ENCODE measurements around the gene IGSF21. TPM values are rescaled to one million over a fixed set of nuclear protein-coding genes. Genes with fewer than 3 reads are reported as not detected.

The IGSF21 gene
- polyA plus RNA-seq, 3 donors: not detected

DNA sequence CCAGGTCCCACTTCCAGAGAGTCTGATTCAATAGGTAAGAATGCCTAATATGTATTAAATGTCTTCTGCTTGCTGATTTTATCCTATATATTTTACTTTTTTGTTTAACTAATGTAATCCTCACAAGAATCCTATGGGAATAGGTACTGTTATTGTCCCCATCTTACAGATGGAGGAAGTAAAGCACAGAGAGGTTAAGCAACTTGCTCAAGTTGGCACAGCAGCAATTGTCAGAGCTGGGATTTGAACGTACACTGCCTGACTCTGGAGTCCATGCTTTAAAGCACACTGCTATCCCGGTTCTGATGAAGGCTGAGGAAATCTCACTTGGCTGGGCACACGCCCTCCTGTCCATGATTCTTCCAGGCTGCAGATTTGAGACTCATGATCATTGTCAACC lies 62.8 kb downstream of the IGSF21 start:
- no peak for DNase-seq
- TF ChIP-seq, protein P1, sequence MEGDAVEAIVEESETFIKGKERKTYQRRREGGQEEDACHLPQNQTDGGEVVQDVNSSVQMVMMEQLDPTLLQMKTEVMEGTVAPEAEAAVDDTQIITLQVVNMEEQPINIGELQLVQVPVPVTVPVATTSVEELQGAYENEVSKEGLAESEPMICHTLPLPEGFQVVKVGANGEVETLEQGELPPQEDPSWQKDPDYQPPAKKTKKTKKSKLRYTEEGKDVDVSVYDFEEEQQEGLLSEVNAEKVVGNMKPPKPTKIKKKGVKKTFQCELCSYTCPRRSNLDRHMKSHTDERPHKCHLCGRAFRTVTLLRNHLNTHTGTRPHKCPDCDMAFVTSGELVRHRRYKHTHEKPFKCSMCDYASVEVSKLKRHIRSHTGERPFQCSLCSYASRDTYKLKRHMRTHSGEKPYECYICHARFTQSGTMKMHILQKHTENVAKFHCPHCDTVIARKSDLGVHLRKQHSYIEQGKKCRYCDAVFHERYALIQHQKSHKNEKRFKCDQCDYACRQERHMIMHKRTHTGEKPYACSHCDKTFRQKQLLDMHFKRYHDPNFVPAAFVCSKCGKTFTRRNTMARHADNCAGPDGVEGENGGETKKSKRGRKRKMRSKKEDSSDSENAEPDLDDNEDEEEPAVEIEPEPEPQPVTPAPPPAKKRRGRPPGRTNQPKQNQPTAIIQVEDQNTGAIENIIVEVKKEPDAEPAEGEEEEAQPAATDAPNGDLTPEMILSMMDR (IDR thresholded peaks at IDR 0.05): no peak
- intact Hi-C loops (cut with micrococcal nuclease): no loop called here
- Histone ChIP-seq H3K9ac (ENCODE audit: insufficient read depth, low read length, poor library complexity, severe bottlenecking) (no peak overlapping the region), H3K27me3 (ENCODE audit: control insufficient read depth in 2 of 2, insufficient read depth in 2 of 2, low read length in 2 of 2) (no peaks in the 10 kb centered on the region), H3K4me1 (ENCODE audit: control insufficient read depth in 1 of 2, insufficient read depth in 2 of 2, low read length in 2 of 2) (peaks cover 10 to 12% of the 10 kb centered on the region in 2 donors), H3K36me3 (replicated peaks in 1 of 2; ENCODE audit: control insufficient read depth in 1 of 2, insufficient read depth in 2 of 2, low read length in 2 of 2) (no peaks in the 10 kb centered on the region), H3K9me3 (replicated peaks in 1 of 2; ENCODE audit: control insufficient read depth in 1 of 2, insufficient read depth in 1 of 2, low read length in 2 of 2) (no peaks in the 10 kb centered on the region), H3K4me3 (replicated peaks in 1 of 3; ENCODE audit: low read depth in 2 of 3, low read length in 3 of 3) (no peak overlapping the region), H4K20me1 (ENCODE audit: insufficient read depth, low read length) (no peaks in the 10 kb centered on the region), H3K27ac (ENCODE audit: low read depth in 1 of 2, low read length in 2 of 2) (no peak overlapping the region), H3K4me2 (replicated peaks; ENCODE audit: extremely low read depth, low read length, poor library complexity, severe bottlenecking) (no peak overlapping the region), H2AFZ (ENCODE audit: insufficient read depth, low read depth, low read length, poor library complexity, severe bottlenecking) (no peak overlapping the region), H3K79me2 (ENCODE audit: insufficient read depth, low read length) (no peaks in the 10 kb centered on the region)
- no peak overlapping the region for H3K4me3 Mint-ChIP-seq
- peaks cover 5% of the 10 kb centered on the region for H3K4me1 Mint-ChIP-seq
- no peak overlapping the region for H3K27ac Mint-ChIP-seq
- 85% methylated on average over 2 of the region's 3 CpGs for WGBS (ENCODE audit: insufficient coverage)
- H3K27me3 Mint-ChIP-seq (ENCODE audit: low read depth in 3 of 3): peaks cover 7 to 10% (median 10%) of the 10 kb centered on the region in 3 donors
- no peaks in the 10 kb centered on the region for H3K36me3 Mint-ChIP-seq
- peaks cover 0 to 3% (median 0%) of the 10 kb centered on the region in 7 donors for H3K9me3 Mint-ChIP-seq

DNA sequence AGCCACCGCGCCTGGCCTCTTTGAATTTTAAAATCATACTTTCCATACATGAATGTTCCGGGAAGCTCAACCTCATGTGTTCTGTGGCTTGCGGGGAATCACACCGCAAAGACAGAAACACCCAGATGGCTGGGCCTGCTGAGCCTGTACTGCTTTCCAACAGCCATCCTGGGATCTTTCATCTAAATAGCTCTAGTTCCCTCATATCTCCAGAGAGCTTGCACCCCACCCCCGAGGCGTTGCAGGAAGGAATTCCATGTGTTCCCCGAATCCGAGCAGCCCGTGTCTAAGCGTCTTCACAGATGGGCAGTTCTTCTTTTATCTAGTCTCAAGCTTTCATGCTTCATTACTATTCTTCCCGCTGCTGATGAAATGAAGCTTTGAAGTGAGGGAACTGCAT lies 66.4 kb downstream of the IGSF21 start:
- Histone ChIP-seq H3K9ac (ENCODE audit: insufficient read depth, low read length, poor library complexity, severe bottlenecking) (no peak overlapping the region), H3K4me1 (ENCODE audit: control insufficient read depth in 1 of 2, insufficient read depth in 2 of 2, low read length in 2 of 2) (peaks cover 0 to 4% of the 10 kb centered on the region in 2 donors), H3K4me2 (replicated peaks; ENCODE audit: extremely low read depth, low read length, poor library complexity, severe bottlenecking) (no peak overlapping the region), H3K36me3 (replicated peaks in 1 of 2; ENCODE audit: control insufficient read depth in 1 of 2, insufficient read depth in 2 of 2, low read length in 2 of 2) (no peaks in the 10 kb centered on the region), H3K27ac (ENCODE audit: low read depth in 1 of 2, low read length in 2 of 2) (no peak overlapping the region), H4K20me1 (ENCODE audit: insufficient read depth, low read length) (no peaks in the 10 kb centered on the region), H3K4me3 (replicated peaks in 1 of 3; ENCODE audit: low read depth in 2 of 3, low read length in 3 of 3) (no peak overlapping the region), H2AFZ (ENCODE audit: insufficient read depth, low read depth, low read length, poor library complexity, severe bottlenecking) (no peak overlapping the region), H3K79me2 (ENCODE audit: insufficient read depth, low read length) (no peaks in the 10 kb centered on the region), H3K9me3 (replicated peaks in 1 of 2; ENCODE audit: control insufficient read depth in 1 of 2, insufficient read depth in 1 of 2, low read length in 2 of 2) (no peaks in the 10 kb centered on the region), H3K27me3 (ENCODE audit: control insufficient read depth in 2 of 2, insufficient read depth in 2 of 2, low read length in 2 of 2) (peaks cover 0 to 2% of the 10 kb centered on the region in 2 donors)
- Mint-ChIP-seq H3K27me3 (ENCODE audit: low read depth in 3 of 3) (peaks cover 10 to 16% (median 11%) of the 10 kb centered on the region in 3 donors), H3K4me3 (no peak overlapping the region), H3K9me3 (peaks cover 0 to 5% (median 0%) of the 10 kb centered on the region in 7 donors), H3K27ac (no peak overlapping the region), H3K4me1 (peaks cover 8% of the 10 kb centered on the region), H3K36me3 (no peaks in the 10 kb centered on the region)
- WGBS (ENCODE audit: insufficient coverage): 98% methylated on average over 5 of the region's 12 CpGs
- intact Hi-C loops (cut with micrococcal nuclease): no loop called here
- TF ChIP-seq, protein P1 (IDR thresholded peaks at IDR 0.05): no peak
- DNase-seq: no peak
